A673 (cell line): ENCODE measurements around the gene ZCCHC13. TPM values are rescaled to one million over a fixed set of nuclear protein-coding genes. Genes with fewer than 3 reads are reported as not detected.

Source experiments
- BruUV-seq: library from RNA; stranded (reverse); fragments of 400-500 nt; replicated peaks from 2 replicates; lab custom pipeline; 2021; lab: Mats Ljungman, UMichigan
- CTCF ChIA-PET: fragments of 300-600 bp; sonication (Branson Sonifier 250); formaldehyde crosslinking; loops from one replicate; lab custom pipeline; 2022; ENCODE audit warnings: antibody characterized with exemption; lab: Charles Lee
- POLR2A ChIA-PET: fragments of 300-600 bp; sonication (Branson Sonifier 250); formaldehyde crosslinking; loops from one replicate; lab custom pipeline; 2022; ENCODE audit warnings: antibody characterized with exemption; ENCODE audit not compliant: low non-redundant PET; lab: Charles Lee
- DNase-seq: peaks from one replicate; pipeline ENCODE4 v3.0.0-alpha.2; 2015; ENCODE audit warnings: low spot score
- H3K27ac ChIP-seq: fragments of 200-600 bp; sonication (generic); 2 replicates; pipeline ENCODE4 v1.5.1; 2016; ENCODE audit warnings: mixed run types, low read depth, mild to moderate bottlenecking, mixed read lengths, antibody characterized with exemption, low read length; ENCODE audit not compliant: poor library complexity, severe bottlenecking
- H3K27me3 ChIP-seq: fragments of 200-600 bp; sonication (generic); replicated peaks from 2 replicates; pipeline ENCODE4 v1.6.1; 2017; ENCODE audit warnings: mixed run types, low read depth, mild to moderate bottlenecking, mixed read lengths, antibody characterized with exemption, low read length; ENCODE audit not compliant: insufficient read depth, poor library complexity
- H3K36me3 ChIP-seq: fragments of 200-600 bp; sonication (generic); 2 replicates; pipeline ENCODE4 v1.6.1; 2016; ENCODE audit warnings: mixed run types, mild to moderate bottlenecking, mixed read lengths, antibody characterized with exemption, low read length; ENCODE audit not compliant: insufficient read depth, poor library complexity, severe bottlenecking
- H3K4me1 ChIP-seq: fragments of 200-600 bp; sonication (generic); 2 replicates; pipeline ENCODE4 v1.6.1; 2017; ENCODE audit warnings: mixed run types, mild to moderate bottlenecking, mixed read lengths, antibody characterized with exemption, low read length; ENCODE audit not compliant: insufficient read depth, poor library complexity, severe bottlenecking
- H3K4me3 ChIP-seq: fragments of 200-600 bp; sonication (generic); 2 replicates; pipeline ENCODE4 v1.5.1; 2016; ENCODE audit warnings: low read depth, mixed run types, mild to moderate bottlenecking, mixed read lengths, low read length; ENCODE audit not compliant: poor library complexity, severe bottlenecking
- H3K9me3 ChIP-seq: fragments of 200-600 bp; sonication (generic); 2 replicates; pipeline ENCODE4 v1.6.1; 2016; ENCODE audit warnings: mixed run types, low read depth, mild to moderate bottlenecking, mixed read lengths, antibody characterized with exemption, low read length; ENCODE audit not compliant: poor library complexity, severe bottlenecking
- CTCF ChIP-seq: fragments of 300-800, 200-600 bp; sonication (generic); conservative IDR thresholded peaks from 2 replicates; pipeline ENCODE4 v1.5.1; 2017; ENCODE audit warnings: low read depth, mild to moderate bottlenecking, antibody characterized with exemption, low read length, moderate library complexity, mixed read lengths
- EZH2 ChIP-seq: fragments of 200-600 bp; sonication (generic); IDR thresholded peaks from 2 replicates; pipeline ENCODE4 v1.6.1; 2017; ENCODE audit warnings: borderline replicate concordance, low read depth, mild to moderate bottlenecking, mixed read lengths, antibody characterized with exemption, low read length; ENCODE audit not compliant: poor library complexity, severe bottlenecking
- intact Hi-C: fragments of 100-400 bp; cut with micrococcal nuclease; formaldehyde crosslinking; loops from one replicate; pipeline ENCODE4 v1.10.0; 2022; ENCODE audit not compliant: unreplicated experiment
- total RNA-seq: library from RNA; stranded (reverse); gene quantifications from 2 replicates; pipeline ENCODE4 v1.2.3, GENCODE V29; 2021

The ZCCHC13 gene
- total RNA-seq, 1 experiment from 2014 or later: not detected

- Histone ChIP-seq H3K27ac (no peak overlapping the region), H3K9me3 (no peaks in the 10 kb centered on the region), H3K36me3 (no peaks in the 10 kb centered on the region), H3K4me1 (no peaks in the 10 kb centered on the region), H3K4me3 (no peak overlapping the region), H3K27me3 (no peaks in the 10 kb centered on the region)
- no peak for TF ChIP-seq EZH2
- no peak for TF ChIP-seq CTCF
- POLR2A ChIA-PET: no interaction called here
- CTCF ChIA-PET: no interaction called here
- DNase-seq: no peak
- intact Hi-C loops: no loop called here
- BruUV-seq: no TSS peak
These were observed 20.2 kb downstream of the ZCCHC13 start for GRCh38 chrX:74324131-74324530.

GRCh38 chrX:74325130-74326059, 21.4 kb downstream of the ZCCHC13 start:
- DNase-seq: no peak
- Histone ChIP-seq H3K27me3 (no peaks in the 10 kb centered on the region), H3K4me1 (no peaks in the 10 kb centered on the region), H3K27ac (no peak overlapping the region), H3K4me3 (no peak overlapping the region), H3K36me3 (no peaks in the 10 kb centered on the region), H3K9me3 (no peaks in the 10 kb centered on the region)
- TF ChIP-seq EZH2: no peak
- TF ChIP-seq CTCF: no peak
- ChIA-PET CTCF (no interaction called here), POLR2A (no interaction called here)
- intact Hi-C loops: no loop called here
- no TSS peak for BruUV-seq

- Histone ChIP-seq H3K27me3 (no peaks in the 10 kb centered on the region), H3K9me3 (peaks cover 5% of the 10 kb centered on the region), H3K4me1 (peaks cover 4% of the 10 kb centered on the region), H3K36me3 (no peaks in the 10 kb centered on the region), H3K27ac (no peak overlapping the region), H3K4me3 (no peak overlapping the region)
- CTCF ChIA-PET: no interaction called here
- intact Hi-C loops: no loop called here
- TF ChIP-seq CTCF (no peak), EZH2 (no peak)
- no peak for DNase-seq
- no TSS peak for BruUV-seq
- POLR2A ChIA-PET: no interaction called here
These were observed 34.9 kb downstream of the ZCCHC13 start for GRCh38 chrX:74338852-74339251.
